ENCODE measurements around the gene PRKG1.
"Not testable (repeated sequence)": the region's sequence is repeated elsewhere in the genome, so short reads cannot be mapped to it uniquely, and the experiment has no call there.

Gene PRKG1

GRCh38 chr10:51758366-51758765 is 684.1 kb downstream of the PRKG1 start:
- H3K9me3 Mint-ChIP-seq: no peaks in the 10 kb centered on the region

GRCh38 chr10:51758838-51759237 is 684.6 kb downstream of the PRKG1 start:
- H3K27me3 Mint-ChIP-seq; DNase-seq; H3K36me3 Mint-ChIP-seq (ENCODE audit: low read depth); H3K4me3 Mint-ChIP-seq; ATAC-seq; H3K9me3 Mint-ChIP-seq; H3K4me1 Mint-ChIP-seq; H3K27ac Mint-ChIP-seq: not testable (repeated sequence)

More at GRCh38 chr10:51758366-51758765, 684.1 kb downstream of the PRKG1 start:
- DNase-seq (no peak), ATAC-seq (no peak)
- Mint-ChIP-seq H3K4me3 (no peak overlapping the region), H3K27me3 (no peaks in the 10 kb centered on the region), H3K27ac (no peak overlapping the region), H3K36me3 (ENCODE audit: low read depth) (no peaks in the 10 kb centered on the region), H3K4me1 (no peaks in the 10 kb centered on the region)

GRCh38 chr10:51759896-51760534 is 685.7 kb downstream of the PRKG1 start:
- DNase-seq (no peak), ATAC-seq (no peak)
- H3K4me3 Mint-ChIP-seq: no peak overlapping the region
- no peaks in the 10 kb centered on the region for H3K36me3 Mint-ChIP-seq (ENCODE audit: low read depth)
- H3K4me1 Mint-ChIP-seq: no peaks in the 10 kb centered on the region
- H3K9me3 Mint-ChIP-seq: no peaks in the 10 kb centered on the region
- H3K27me3 Mint-ChIP-seq: no peaks in the 10 kb centered on the region
- no peak overlapping the region for H3K27ac Mint-ChIP-seq

- H3K27me3 Mint-ChIP-seq: no peaks in the 10 kb centered on the region
- H3K9me3 Mint-ChIP-seq: no peaks in the 10 kb centered on the region
- ATAC-seq: no peak
- no peak overlapping the region for H3K4me3 Mint-ChIP-seq
- DNase-seq: no peak
- H3K4me1 Mint-ChIP-seq: no peaks in the 10 kb centered on the region
- no peaks in the 10 kb centered on the region for H3K36me3 Mint-ChIP-seq (ENCODE audit: low read depth)
- no peak overlapping the region for H3K27ac Mint-ChIP-seq
Observed at GRCh38 chr10:51760864-51761640, 686.8 kb downstream of the PRKG1 start.

GRCh38 chr10:51763746-51764145 is 689.5 kb downstream of the PRKG1 start:
- DNase-seq (no peak), ATAC-seq (no peak)
- Mint-ChIP-seq H3K9me3 (peaks cover 6% of the 10 kb centered on the region), H3K27me3 (peaks cover 2% of the 10 kb centered on the region), H3K36me3 (ENCODE audit: low read depth) (no peaks in the 10 kb centered on the region), H3K27ac (no peak overlapping the region), H3K4me3 (no peak overlapping the region), H3K4me1 (no peaks in the 10 kb centered on the region)

GRCh38 chr10:51765284-51765971 is 691.1 kb downstream of the PRKG1 start:
- no peak for ATAC-seq
- Mint-ChIP-seq H3K27me3 (peaks cover 2% of the 10 kb centered on the region), H3K4me1 (no peaks in the 10 kb centered on the region), H3K9me3 (peaks cover 6% of the 10 kb centered on the region), H3K27ac (no peak overlapping the region), H3K4me3 (no peak overlapping the region), H3K36me3 (ENCODE audit: low read depth) (no peaks in the 10 kb centered on the region)
- no peak for DNase-seq

GRCh38 chr10:51766423-51767102 is 692.3 kb downstream of the PRKG1 start:
- no peaks in the 10 kb centered on the region for H3K4me1 Mint-ChIP-seq
- H3K27me3 Mint-ChIP-seq: peaks cover 2% of the 10 kb centered on the region
- peaks cover 6% of the 10 kb centered on the region for H3K9me3 Mint-ChIP-seq
- H3K36me3 Mint-ChIP-seq (ENCODE audit: low read depth): no peaks in the 10 kb centered on the region
- no peak for DNase-seq
- H3K4me3 Mint-ChIP-seq: no peak overlapping the region
- no peak overlapping the region for H3K27ac Mint-ChIP-seq
- no peak for ATAC-seq

GRCh38 chr10:51767103-51767763 is 692.9 kb downstream of the PRKG1 start:
- H3K36me3 Mint-ChIP-seq (ENCODE audit: low read depth): no peaks in the 10 kb centered on the region
- DNase-seq (no peak), ATAC-seq (no peak)
- H3K4me3 Mint-ChIP-seq: no peak overlapping the region
- H3K9me3 Mint-ChIP-seq: peaks cover 6% of the 10 kb centered on the region
- H3K27me3 Mint-ChIP-seq: peaks cover 2% of the 10 kb centered on the region
- no peak overlapping the region for H3K27ac Mint-ChIP-seq
- H3K4me1 Mint-ChIP-seq: no peaks in the 10 kb centered on the region

GRCh38 chr10:51768886-51769465 is 694.7 kb downstream of the PRKG1 start:
- DNase-seq (no peak), ATAC-seq (no peak)
- no peaks in the 10 kb centered on the region for H3K4me1 Mint-ChIP-seq
- H3K27ac Mint-ChIP-seq: no peak overlapping the region
- no peaks in the 10 kb centered on the region for H3K36me3 Mint-ChIP-seq (ENCODE audit: low read depth)
- H3K27me3 Mint-ChIP-seq: peaks cover 2% of the 10 kb centered on the region
- peaks cover 6% of the 10 kb centered on the region for H3K9me3 Mint-ChIP-seq
- H3K4me3 Mint-ChIP-seq: no peak overlapping the region

GRCh38 chr10:51770709-51771108 is 696.4 kb downstream of the PRKG1 start:
- no peak overlapping the region for H3K27ac Mint-ChIP-seq
- H3K9me3 Mint-ChIP-seq: peaks cover 6% of the 10 kb centered on the region
- no peaks in the 10 kb centered on the region for H3K4me1 Mint-ChIP-seq
- peaks cover 2% of the 10 kb centered on the region for H3K27me3 Mint-ChIP-seq
- DNase-seq (no peak), ATAC-seq (no peak)
- H3K36me3 Mint-ChIP-seq (ENCODE audit: low read depth): no peaks in the 10 kb centered on the region
- H3K4me3 Mint-ChIP-seq: no peak overlapping the region

GRCh38 chr10:51772387-51772786 is 698.1 kb downstream of the PRKG1 start:
- ATAC-seq: no peak
- no peak for DNase-seq
- Mint-ChIP-seq H3K36me3 (ENCODE audit: low read depth) (no peaks in the 10 kb centered on the region), H3K9me3 (no peaks in the 10 kb centered on the region), H3K4me1 (no peaks in the 10 kb centered on the region), H3K27ac (no peak overlapping the region), H3K27me3 (no peaks in the 10 kb centered on the region), H3K4me3 (no peak overlapping the region)

GRCh38 chr10:51773681-51774080 is 699.4 kb downstream of the PRKG1 start:
- no peaks in the 10 kb centered on the region for H3K36me3 Mint-ChIP-seq (ENCODE audit: low read depth)
- no peaks in the 10 kb centered on the region for H3K27me3 Mint-ChIP-seq
- ATAC-seq (no peak), DNase-seq (no peak)
- H3K4me1 Mint-ChIP-seq: no peaks in the 10 kb centered on the region
- H3K4me3 Mint-ChIP-seq: no peak overlapping the region
- no peak overlapping the region for H3K27ac Mint-ChIP-seq
- H3K9me3 Mint-ChIP-seq: no peaks in the 10 kb centered on the region

GRCh38 chr10:51783941-51784340 is 709.7 kb downstream of the PRKG1 start:
- H3K27ac Mint-ChIP-seq: no peak overlapping the region
- H3K36me3 Mint-ChIP-seq (ENCODE audit: low read depth): no peaks in the 10 kb centered on the region
- H3K9me3 Mint-ChIP-seq: no peaks in the 10 kb centered on the region
- no peak for ATAC-seq
- no peak for DNase-seq
- H3K4me1 Mint-ChIP-seq: no peaks in the 10 kb centered on the region
- H3K4me3 Mint-ChIP-seq: no peak overlapping the region
- no peaks in the 10 kb centered on the region for H3K27me3 Mint-ChIP-seq

Data from activated naive CD8-positive, alpha-beta T cell treated with anti-CD3 and anti-CD28 coated beads, Interleukin-2, amount 50 U/mL, for 24 hours (primary cell).